GM13977 (cell line): Measurements from ENCODE around the gene TMEM30A.

Source experiments
- DNase-seq: peaks from one replicate; pipeline ENCODE4 v3.0.0; 2012; ENCODE audit warnings: low spot score
- in situ Hi-C: fragments of 300-500 bp; cut with MboI; formaldehyde crosslinking; loops from one replicate; pipeline ENCODE4 v1.12.0; 2022; ENCODE audit warnings: low sequenced_read_pairs, low pct_unique_long_range_greater_than_20kb, mixed read lengths, inconsistent platforms; ENCODE audit not compliant: unreplicated experiment
- TF ChIP-seq, protein P1 (sequence below): IDR thresholded peaks from 2 replicates; pipeline ENCODE4 v1.5.1; 2012; ENCODE audit warnings: mild to moderate bottlenecking, control low read depth; ENCODE audit not compliant: insufficient read depth; ENCODE audit errors: extremely low read depth, missing control alignments

TMEM30A gene

DNA sequence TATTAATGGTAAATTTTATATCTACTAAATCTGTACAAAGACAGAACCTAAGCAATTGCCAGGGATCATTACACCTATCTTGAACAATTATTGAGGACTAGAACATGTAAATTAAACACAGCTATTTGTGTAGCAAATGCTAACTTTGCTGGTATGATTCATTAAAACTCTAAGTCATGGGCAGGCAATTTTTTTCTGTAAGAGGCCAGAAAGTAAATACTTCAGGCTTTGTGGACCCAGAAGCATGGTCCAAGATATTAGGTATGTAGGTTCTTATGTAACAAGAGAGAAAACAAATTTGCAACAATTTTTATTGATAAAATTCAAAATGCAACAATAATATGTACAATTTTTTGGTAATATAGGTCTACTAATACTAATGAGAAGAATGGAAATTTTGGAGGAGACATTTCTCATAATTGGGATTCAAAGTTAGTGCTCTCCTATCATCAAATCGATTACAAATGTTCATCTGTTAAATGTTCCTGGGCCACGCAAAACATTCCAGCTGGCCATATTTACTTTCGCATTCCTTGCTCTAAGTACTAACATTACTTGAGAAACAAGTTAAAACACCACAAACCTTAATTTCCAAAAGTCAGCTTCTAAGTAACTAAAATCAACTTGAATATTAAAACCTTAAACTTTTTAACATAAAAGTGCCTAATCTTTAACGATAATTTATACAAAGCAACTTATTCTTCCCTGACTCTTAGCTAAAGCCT lies 4.3 kb downstream of the TMEM30A start:
- TF ChIP-seq, protein P1, sequence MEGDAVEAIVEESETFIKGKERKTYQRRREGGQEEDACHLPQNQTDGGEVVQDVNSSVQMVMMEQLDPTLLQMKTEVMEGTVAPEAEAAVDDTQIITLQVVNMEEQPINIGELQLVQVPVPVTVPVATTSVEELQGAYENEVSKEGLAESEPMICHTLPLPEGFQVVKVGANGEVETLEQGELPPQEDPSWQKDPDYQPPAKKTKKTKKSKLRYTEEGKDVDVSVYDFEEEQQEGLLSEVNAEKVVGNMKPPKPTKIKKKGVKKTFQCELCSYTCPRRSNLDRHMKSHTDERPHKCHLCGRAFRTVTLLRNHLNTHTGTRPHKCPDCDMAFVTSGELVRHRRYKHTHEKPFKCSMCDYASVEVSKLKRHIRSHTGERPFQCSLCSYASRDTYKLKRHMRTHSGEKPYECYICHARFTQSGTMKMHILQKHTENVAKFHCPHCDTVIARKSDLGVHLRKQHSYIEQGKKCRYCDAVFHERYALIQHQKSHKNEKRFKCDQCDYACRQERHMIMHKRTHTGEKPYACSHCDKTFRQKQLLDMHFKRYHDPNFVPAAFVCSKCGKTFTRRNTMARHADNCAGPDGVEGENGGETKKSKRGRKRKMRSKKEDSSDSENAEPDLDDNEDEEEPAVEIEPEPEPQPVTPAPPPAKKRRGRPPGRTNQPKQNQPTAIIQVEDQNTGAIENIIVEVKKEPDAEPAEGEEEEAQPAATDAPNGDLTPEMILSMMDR: no peak
- no peak for DNase-seq
- in situ Hi-C loops: loop anchor here (25.0 kb wide), 1 partner anchor 257 kb away; no protein-coding TSS in a partner anchor

DNA sequence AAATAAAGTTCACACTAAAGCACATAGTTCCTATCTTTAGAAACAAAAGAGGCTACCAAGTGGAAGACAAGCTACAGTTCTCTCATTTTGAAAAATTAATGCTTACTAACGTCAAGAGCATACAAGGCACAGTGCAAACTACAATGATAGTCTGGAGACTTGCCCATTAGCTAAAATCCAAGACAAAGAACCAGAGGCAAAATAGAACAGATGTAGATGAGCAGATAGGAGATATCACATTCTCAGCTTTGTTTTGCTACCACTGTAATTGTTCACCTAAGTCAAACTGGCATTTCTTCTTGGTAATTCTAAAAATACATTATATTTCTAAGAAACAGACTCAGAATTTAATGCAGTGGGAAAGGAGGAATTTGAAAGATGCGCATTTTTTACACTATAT lies 5.2 kb downstream of the TMEM30A start:
- TF ChIP-seq, protein P1: no peak
- in situ Hi-C loops: loop anchor here (25.0 kb wide), 1 partner anchor 258 kb away; no protein-coding TSS in a partner anchor
- no peak for DNase-seq

DNA sequence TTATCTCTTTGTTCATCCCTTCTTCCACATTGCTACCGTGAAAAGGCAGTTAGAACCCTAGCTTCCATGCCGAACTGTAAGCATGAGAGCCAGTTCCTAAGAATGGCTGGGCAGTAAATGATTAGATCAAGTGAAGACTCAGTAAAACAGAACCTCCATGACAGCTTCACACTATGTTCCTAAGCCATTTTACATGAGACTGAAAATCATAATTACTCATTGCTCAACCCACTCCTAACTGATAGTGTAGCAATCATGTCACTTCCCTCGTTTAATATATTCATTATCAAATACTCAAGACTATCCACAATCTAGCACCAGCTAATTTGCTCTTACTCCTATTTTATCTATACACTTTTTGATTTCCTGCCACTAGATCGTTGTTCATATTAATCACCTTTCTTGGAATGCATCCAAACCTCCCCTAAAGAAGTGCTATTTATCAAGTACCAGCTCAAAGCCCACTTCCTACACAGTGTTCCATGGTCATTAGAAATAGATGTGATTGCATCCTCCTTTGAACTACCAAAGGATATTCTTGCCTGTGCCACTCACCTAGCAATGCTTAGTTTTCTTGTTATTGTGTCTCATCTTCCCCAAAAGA lies 6.0 kb downstream of the TMEM30A start:
- in situ Hi-C loops: loop anchor here (25.0 kb wide), 1 partner anchor 259 kb away; no protein-coding TSS in a partner anchor
- TF ChIP-seq, protein P1: no peak
- no peak for DNase-seq

DNA sequence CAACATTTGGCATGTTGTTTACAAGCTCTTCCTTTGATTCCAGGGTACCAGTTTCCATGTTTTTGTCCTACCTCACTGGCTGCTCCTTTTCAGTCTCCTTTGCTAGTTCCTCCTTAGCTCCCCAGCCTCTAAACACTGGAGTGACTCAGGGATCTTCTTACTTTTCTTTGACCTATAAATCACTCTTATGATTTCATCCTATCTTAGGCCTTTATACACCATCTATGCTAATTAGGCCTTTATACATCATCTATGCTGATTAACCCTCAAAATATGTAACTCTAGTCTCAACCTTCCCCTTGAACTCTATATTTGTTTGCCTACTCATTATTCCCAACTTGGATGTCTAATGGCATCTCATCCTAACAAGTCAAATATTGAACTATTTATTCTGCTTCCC lies 9.5 kb downstream of the TMEM30A start:
- TF ChIP-seq, protein P1: no peak
- in situ Hi-C loops: loop anchor here (25.0 kb wide), 1 partner anchor 262 kb away; no protein-coding TSS in a partner anchor
- no peak for DNase-seq

DNA sequence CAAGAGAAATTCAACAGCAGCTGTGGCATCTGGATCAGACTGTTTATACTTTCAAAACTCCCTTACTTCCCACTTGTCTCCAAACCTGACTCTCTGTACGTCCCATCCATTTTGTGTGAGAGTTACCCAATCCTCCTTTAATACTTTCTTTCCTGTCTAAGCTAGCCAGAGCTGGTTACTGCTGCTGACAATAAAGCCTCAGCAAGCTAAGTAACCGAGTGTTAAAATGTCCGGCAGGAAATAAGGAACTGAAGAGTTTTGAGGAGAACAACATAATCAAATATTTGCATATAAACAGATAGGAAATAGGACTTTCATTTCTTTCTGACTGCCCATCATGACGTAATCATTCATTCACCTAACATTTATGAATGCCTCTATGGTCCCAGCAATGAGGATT lies 11.6 kb downstream of the TMEM30A start:
- in situ Hi-C loops: no loop called here

DNA sequence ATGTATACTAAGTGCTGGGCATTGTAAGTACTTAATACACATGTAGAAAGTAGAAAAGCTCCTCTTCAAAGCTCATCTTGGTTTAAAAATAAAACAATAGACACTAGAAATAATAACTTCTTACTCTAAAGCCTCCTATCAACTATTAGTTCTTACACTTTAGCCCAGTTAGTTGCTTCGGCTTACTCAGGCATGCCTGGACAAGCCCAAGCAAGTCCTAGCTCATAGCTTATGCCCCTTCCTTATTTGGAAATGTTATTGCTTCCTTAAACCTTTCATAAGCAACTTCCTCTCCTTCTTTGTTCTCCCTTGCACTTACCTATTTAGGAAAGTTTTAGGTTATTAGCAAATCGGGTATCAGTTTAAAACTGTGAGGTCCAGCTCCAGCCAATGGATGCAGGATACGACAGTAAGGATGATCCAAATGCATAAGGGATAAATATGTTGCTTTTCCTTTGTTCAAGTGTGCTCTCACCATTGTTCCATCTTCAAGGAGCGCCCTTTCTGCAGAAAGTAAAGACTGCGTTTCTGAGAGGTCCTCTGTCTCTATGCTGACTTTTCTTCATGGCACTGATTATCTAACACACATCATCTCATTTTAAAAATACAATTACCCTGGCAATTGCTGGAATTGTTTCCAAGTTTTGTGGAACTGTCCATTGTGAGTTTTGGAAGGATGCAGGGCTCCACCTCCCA lies 12.3 kb downstream of the TMEM30A start:
- no peak for DNase-seq
- TF ChIP-seq, protein P1: no peak
- in situ Hi-C loops: no loop called here

More for the DNA sequence above, 11.6 kb downstream of the TMEM30A start:
- DNase-seq: no peak
- TF ChIP-seq, protein P1: no peak
